ENCODE measurements around the gene ENTHD1. TPM values are rescaled to one million over a fixed set of nuclear protein-coding genes. Genes with fewer than 3 reads are reported as not detected.

The ENTHD1 gene
- not detected for total RNA-seq
- long read RNA-seq: 0 reads

DNA sequence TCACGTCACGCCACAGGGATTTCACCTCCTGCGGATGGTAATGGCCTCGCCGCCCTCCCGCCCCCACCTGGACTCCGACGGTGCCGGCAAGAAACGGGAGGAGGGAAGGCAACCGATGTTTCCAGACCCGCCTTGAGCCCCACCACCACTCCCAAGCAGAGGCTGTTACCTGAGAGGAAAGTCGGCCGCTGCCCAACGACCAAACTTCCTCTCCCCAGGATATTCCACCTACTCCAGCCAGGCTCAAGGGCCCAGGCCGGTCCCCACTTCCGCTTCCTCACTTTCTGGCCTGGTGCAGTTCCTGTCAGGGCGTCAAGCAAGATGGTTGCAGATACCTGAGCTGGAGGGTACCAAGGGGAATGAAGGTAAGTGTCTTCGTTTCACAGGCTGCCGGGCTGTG, at the start of gene ENTHD1:
Gene ENTHD1 (minus strand): TSS at position 235 of the 400 bp plus-strand sequence. CDS start 6,012 bp downstream, outside the sequence.
- intact Hi-C loops (cut with DNase I): no loop called here
- DNase-seq (ENCODE audit: low spot score): no peak

- intact Hi-C loops (cut with DNase I): no loop called here
- DNase-seq (ENCODE audit: low spot score): no peak
Observed at GRCh38 chr22:39943337-39943736, 49.8 kb upstream of the ENTHD1 start.

DNA sequence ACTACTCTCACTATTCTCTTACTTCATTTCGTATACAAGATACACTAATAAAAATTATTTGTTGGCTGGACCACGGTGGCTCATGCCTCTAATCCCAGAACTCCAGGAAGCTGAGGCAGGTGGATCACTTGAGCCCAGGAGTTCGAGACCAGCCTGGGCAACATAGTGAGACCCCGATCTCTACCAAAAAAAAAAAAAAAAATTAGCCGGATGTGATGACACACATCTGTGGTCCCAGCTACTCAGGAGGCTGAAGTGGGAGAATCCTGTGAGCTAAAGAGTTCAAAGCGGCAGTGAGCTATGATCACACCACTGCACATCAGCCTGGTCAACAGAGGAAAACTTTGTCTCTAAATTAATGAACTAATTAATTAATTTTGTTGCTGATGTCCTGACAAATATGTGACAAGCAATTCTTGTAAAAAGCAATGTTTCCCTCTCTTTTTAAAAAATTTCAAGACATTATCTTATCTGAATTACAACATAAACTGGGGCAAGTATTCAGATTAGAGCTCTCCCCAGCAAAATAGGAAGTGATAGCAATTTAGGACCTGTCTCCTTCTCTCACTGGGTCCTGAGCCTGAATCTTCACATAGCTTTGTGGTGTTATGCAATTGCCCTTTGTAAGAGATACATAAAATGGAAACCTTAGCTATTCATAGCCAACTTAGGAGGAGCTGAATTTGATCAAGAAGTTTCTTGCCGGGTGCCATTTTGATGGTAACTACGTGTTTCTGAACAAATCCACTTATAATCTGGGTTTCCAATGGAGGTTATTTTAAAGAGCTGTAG, 49.1 kb upstream of the ENTHD1 start:
- intact Hi-C loops (cut with DNase I): no loop called here
- no peak for DNase-seq (ENCODE audit: low spot score)

- no peak for DNase-seq (ENCODE audit: low spot score)
- intact Hi-C loops (cut with DNase I): no loop called here
Observed at GRCh38 chr22:39941601-39942000, 48.0 kb upstream of the ENTHD1 start.

GRCh38 chr22:39940757-39941305, 47.3 kb upstream of the ENTHD1 start:
- intact Hi-C loops (cut with DNase I): no loop called here
- no peak for DNase-seq (ENCODE audit: low spot score)

- DNase-seq (ENCODE audit: low spot score): no peak
- intact Hi-C loops (cut with DNase I): no loop called here
Observed at GRCh38 chr22:39939830-39940229, 46.3 kb upstream of the ENTHD1 start.

GRCh38 chr22:39938509-39939111, 45.0 kb upstream of the ENTHD1 start:
- DNase-seq (ENCODE audit: low spot score): no peak
- intact Hi-C loops (cut with DNase I): no loop called here

- intact Hi-C loops (cut with DNase I): no loop called here
- DNase-seq (ENCODE audit: low spot score): no peak
Observed at GRCh38 chr22:39937906-39938305, 44.3 kb upstream of the ENTHD1 start.

DNA sequence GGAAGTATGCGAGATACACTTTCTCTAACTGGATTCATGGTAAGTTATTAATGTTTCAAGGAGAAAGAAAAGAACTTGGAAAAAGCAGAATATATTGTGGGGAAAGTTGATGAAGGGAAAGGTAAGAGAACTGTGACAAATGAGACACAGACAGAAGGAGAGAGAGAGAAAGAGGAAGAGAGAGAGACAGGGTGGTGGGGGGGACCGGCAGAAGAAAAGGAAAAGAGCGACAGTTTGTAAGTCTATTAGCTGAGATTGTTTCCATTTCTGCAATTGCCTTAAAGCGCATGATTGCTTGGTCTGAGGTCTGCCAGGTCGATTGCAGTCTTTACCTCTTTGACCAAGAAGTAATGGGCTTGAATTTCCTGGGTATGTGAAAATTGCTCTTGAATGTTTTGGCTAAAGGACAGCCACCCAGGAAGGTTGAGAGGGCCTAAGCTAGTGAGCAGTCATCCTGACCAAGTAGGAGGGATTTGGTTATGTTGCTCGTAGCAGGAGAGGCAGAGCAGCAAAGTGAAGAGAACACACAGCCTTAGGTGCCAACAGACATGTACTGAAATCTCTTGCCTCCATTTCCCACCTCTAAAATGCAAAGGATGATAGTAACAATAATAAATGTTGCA, 43.1 kb upstream of the ENTHD1 start:
- no peak for DNase-seq (ENCODE audit: low spot score)
- intact Hi-C loops (cut with DNase I): no loop called here

- intact Hi-C loops (cut with DNase I): no loop called here
Observed at GRCh38 chr22:39935612-39936011, 42.1 kb upstream of the ENTHD1 start.

GRCh38 chr22:39935116-39935515, 41.6 kb upstream of the ENTHD1 start:
- intact Hi-C loops (cut with DNase I): no loop called here

More at GRCh38 chr22:39935612-39936011, 42.1 kb upstream of the ENTHD1 start:
- no peak for DNase-seq (ENCODE audit: low spot score)

DNA sequence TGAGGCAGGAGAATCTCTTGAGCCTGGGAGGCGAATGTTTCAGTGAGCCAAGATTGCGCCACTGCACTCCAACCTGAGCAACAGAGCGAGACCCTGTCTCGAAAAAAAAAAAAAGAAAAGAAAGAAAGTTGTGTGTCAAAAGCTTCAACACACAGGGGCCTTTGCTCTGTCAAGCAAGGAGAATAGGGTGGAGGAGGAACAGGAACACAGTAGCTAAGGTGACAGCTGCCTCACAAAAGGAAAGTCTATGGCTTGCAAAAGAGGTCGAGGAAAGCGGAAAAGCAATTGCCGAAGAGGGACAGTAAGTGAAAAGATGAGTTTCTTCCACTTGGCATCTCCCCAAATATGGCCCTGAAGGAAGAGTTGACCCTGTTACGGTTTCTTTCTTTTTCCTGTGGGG, 40.2 kb upstream of the ENTHD1 start:
- intact Hi-C loops (cut with DNase I): no loop called here
- no peak for DNase-seq (ENCODE audit: low spot score)

More at GRCh38 chr22:39935116-39935515, 41.6 kb upstream of the ENTHD1 start:
- DNase-seq (ENCODE audit: low spot score): no peak

- no peak for DNase-seq (ENCODE audit: low spot score)
Observed at GRCh38 chr22:39932918-39933649, 39.5 kb upstream of the ENTHD1 start.

GRCh38 chr22:39932166-39932565, 38.6 kb upstream of the ENTHD1 start:
- intact Hi-C loops (cut with DNase I): no loop called here
- DNase-seq (ENCODE audit: low spot score): no peak

More at GRCh38 chr22:39932918-39933649, 39.5 kb upstream of the ENTHD1 start:
- intact Hi-C loops (cut with DNase I): no loop called here

DNA sequence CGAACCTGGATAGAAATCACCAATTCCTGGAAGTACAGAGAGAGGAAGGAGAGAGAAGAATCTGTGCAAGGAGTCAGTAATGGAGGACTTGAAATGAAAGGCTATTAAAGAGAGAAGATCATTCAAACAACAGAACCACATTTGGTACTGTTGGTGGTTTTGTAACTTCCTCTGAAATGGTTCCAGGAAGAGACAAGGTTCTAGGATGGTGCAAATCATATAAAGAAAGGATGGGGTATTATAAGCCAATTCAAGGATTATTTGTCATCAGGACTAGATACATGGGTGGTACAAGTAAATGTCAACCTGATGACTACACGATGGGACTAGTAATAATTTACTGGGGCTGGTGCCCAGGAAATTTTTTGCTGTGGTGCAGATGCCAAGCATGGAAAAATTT, 37.7 kb upstream of the ENTHD1 start:
- intact Hi-C loops (cut with DNase I): no loop called here
- DNase-seq (ENCODE audit: low spot score): no peak

DNA sequence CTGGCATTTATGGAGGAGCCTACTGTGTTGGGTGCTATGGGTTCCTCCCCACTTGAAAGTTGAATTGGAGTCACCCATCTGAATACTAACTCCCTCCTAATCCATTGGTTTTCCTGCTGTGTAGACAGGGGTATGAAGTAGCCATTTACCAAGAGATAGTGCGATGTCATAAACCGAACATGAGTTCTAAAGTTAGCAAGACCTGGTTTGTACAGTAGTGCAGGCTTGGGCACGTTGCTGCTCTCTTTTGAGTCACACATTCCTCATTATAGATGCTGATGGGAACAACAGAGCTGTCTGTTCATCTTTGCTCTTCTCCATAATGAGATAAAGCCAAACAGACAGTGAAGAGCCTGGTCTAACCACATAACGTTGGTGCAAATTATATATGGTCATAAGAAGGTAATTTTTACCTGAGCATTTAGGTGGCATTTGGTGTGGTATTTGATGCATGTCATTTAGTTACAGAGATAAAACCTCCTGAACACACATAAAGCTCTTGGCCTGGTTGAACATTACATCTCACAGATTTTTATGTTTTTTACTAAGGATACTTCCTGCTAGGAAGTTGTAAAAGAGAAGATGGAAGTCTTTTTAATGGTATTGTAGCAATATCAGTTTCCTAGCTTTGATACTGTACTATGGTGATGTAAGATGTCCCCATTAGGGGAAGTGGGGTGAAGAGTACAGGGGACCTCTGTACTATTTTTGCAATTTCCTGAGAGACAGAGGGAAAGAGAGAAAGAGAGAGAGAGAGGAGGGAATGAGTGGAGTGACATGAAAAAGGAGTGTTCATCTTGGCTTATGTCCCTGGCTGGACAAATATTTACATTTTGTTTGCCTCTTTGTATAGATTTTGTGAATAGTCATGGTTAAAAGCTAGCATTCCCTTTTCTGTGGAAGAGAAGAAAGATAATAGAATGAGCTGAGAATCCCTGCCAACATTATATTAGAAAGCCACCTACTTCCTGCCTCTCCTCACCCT, 35.3 kb upstream of the ENTHD1 start:
- intact Hi-C loops (cut with DNase I): no loop called here
- no peak for DNase-seq (ENCODE audit: low spot score)

DNA sequence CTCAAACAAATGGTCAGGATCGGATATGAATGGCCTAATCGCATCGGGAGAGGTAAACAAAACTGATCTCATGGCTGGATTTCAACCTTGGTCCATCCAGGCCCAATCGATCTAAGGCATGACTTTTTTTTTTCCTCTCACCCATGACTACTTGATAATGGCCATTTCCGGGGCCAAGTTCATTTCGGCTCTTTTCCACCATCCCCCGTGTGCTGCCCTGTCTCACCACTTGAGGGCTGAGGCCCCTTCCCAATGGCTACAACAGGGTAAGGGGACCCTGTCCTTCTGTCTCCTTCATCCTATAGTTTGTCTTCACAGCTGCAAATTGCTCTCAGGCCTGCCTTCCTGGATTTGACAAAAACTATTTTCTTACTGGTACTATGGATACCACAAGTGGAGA, 34.0 kb upstream of the ENTHD1 start:
- no peak for DNase-seq (ENCODE audit: low spot score)
- intact Hi-C loops (cut with DNase I): no loop called here

- intact Hi-C loops (cut with DNase I): no loop called here
- DNase-seq (ENCODE audit: low spot score): no peak
Observed at GRCh38 chr22:39926753-39927152, 33.2 kb upstream of the ENTHD1 start.
